Trophoblast cell (in vitro differentiated cells and primary cell): ENCODE results near the gene DIP2B.

Experiments used
- DNase-seq, 2 donors: peaks; one replicate each; pipeline ENCODE4 v3.0.0-alpha.2; 2016
- H2AFZ ChIP-seq: 2 replicates; pipeline ENCODE4 v1.6.1; 2013; ENCODE audit warnings: low read length, moderate library complexity, mild to moderate bottlenecking; ENCODE audit not compliant: insufficient read depth, poor library complexity
- H2AK5ac ChIP-seq: 2 replicates; pipeline ENCODE4 v1.6.1; 2013; ENCODE audit warnings: mild to moderate bottlenecking, low read length
- H2BK120ac ChIP-seq: 2 replicates; pipeline ENCODE4 v1.6.1; 2013; ENCODE audit warnings: low read length, mild to moderate bottlenecking, moderate library complexity; ENCODE audit not compliant: insufficient read depth, poor library complexity
- H2BK12ac ChIP-seq: 2 replicates; pipeline ENCODE4 v1.6.1; 2013; ENCODE audit warnings: mild to moderate bottlenecking, low read length, moderate library complexity
- H2BK5ac ChIP-seq: 2 replicates; pipeline ENCODE4 v1.6.1; 2013; ENCODE audit warnings: low read length, low read depth, moderate library complexity, mild to moderate bottlenecking; ENCODE audit not compliant: poor library complexity
- H3K14ac ChIP-seq: 2 replicates; pipeline ENCODE4 v1.6.1; 2013; ENCODE audit warnings: mild to moderate bottlenecking, low read length
- H3K18ac ChIP-seq: 2 replicates; pipeline ENCODE4 v1.6.1; 2013; ENCODE audit warnings: mild to moderate bottlenecking, low read length
- H3K23ac ChIP-seq: 2 replicates; pipeline ENCODE4 v1.6.1; 2013; ENCODE audit warnings: low read length
- H3K27ac ChIP-seq: 2 replicates; pipeline ENCODE4 v1.5.1; 2013; ENCODE audit warnings: low read depth, mild to moderate bottlenecking, inconsistent platforms, low read length, moderate library complexity
- H3K27me3 ChIP-seq: 2 replicates; pipeline ENCODE4 v1.6.1; 2013; ENCODE audit warnings: inconsistent platforms, mild to moderate bottlenecking, low read length, moderate library complexity; ENCODE audit not compliant: insufficient read depth
- H3K36me3 ChIP-seq, 2 experiments: 1 replicate in 1 of 2; 2 replicates in 1 of 2; pipeline ENCODE4 v1.6.1; 2013; ENCODE audit warnings: low read length in 2 of 2, mild to moderate bottlenecking in 2 of 2, moderate library complexity in 1 of 2; ENCODE audit not compliant: insufficient read depth in 2 of 2, control insufficient read depth in 1 of 2
- H3K4ac ChIP-seq: 2 replicates; pipeline ENCODE4 v1.6.1; 2013; ENCODE audit warnings: low read depth, mild to moderate bottlenecking, low read length, moderate library complexity
- H3K4me1 ChIP-seq, 2 experiments: 1 replicate in 1 of 2; 2 replicates in 1 of 2; pipeline ENCODE4 v1.6.1; 2013; ENCODE audit warnings: low read length in 2 of 2, mild to moderate bottlenecking in 2 of 2, moderate library complexity in 1 of 2; ENCODE audit not compliant: insufficient read depth in 2 of 2, control insufficient read depth in 1 of 2
- H3K4me2 ChIP-seq: 2 replicates; pipeline ENCODE4 v1.6.1; 2013; ENCODE audit warnings: inconsistent platforms, mild to moderate bottlenecking, low read length, moderate library complexity
- H3K4me3 ChIP-seq: 2 replicates; pipeline ENCODE4 v1.5.1; 2013; ENCODE audit warnings: mild to moderate bottlenecking, low read depth, low read length, inconsistent platforms
- H3K79me1 ChIP-seq: one replicate; pipeline ENCODE4 v1.6.1; 2013; ENCODE audit warnings: low read length
- H3K79me2 ChIP-seq: 2 replicates; pipeline ENCODE4 v1.6.1; 2013; ENCODE audit warnings: low read length, mild to moderate bottlenecking; ENCODE audit not compliant: control insufficient read depth, insufficient read depth, poor library complexity
- H3K9ac ChIP-seq: 2 replicates; pipeline ENCODE4 v1.6.1; 2013; ENCODE audit warnings: mild to moderate bottlenecking, low read length
- H3K9me3 ChIP-seq: 2 replicates; pipeline ENCODE4 v1.6.1; 2013; ENCODE audit warnings: low read depth, mild to moderate bottlenecking, control low read depth, inconsistent platforms, low read length; ENCODE audit not compliant: insufficient read depth
- H4K12ac ChIP-seq: 2 replicates; pipeline ENCODE4 v1.6.1; 2013; ENCODE audit warnings: low read depth, mild to moderate bottlenecking, low read length, moderate library complexity
- H4K8ac ChIP-seq: 2 replicates; pipeline ENCODE4 v1.6.1; 2013; ENCODE audit warnings: low read depth, mild to moderate bottlenecking, low read length, moderate library complexity
- H4K91ac ChIP-seq: one replicate; pipeline ENCODE4 v1.6.1; 2013; ENCODE audit warnings: low read depth, mild to moderate bottlenecking, low read length, moderate library complexity
- WGBS: extraction: QIAGEN DNeasy Blood & Tissue Kit; methylation state at CpG from one replicate; pipeline ENCODE4 v1.1.7; 2013; ENCODE audit warnings: missing lambda C conversion rate; ENCODE audit not compliant: insufficient read length, insufficient coverage; ENCODE audit errors: extremely low coverage; 5-methylcytosine and 5-hydroxymethylcytosine counted together

DIP2B gene

DNA sequence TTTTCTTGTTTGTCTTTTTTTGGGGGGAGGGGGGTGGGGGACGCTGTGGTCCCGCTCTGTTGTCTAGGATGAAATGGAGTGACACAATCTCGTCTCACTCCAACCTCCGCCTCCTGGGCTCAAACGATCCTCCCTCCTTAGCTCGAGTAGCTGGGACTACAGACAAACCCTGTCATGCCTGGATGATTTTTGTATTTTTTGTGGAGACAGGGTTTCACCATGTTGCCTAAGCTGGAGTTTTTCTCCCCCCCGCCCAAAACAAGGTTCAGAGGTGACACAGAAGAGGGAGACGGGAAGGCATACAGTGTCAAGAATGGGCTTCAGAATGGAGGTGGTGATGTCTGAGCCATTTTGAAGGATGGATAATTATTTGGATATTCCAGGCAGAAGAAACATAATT lies 142.2 kb downstream of the DIP2B start:
- Histone ChIP-seq H3K4me3 (no peak overlapping the region), H3K27ac (peak overlapping the region; percentile 67), H2BK120ac (no peak overlapping the region), H3K27me3 (no peaks in the 10 kb centered on the region), H3K4ac (no peak overlapping the region), H2AFZ (no peak overlapping the region), H3K79me1 (peaks cover 3% of the 10 kb centered on the region), H4K91ac (peak overlapping the region; percentile 49), H2BK12ac (peak overlapping the region; percentile 38), H3K9ac (no peak overlapping the region), H2BK5ac (peak overlapping the region; percentile 46), H4K8ac (peak overlapping the region; percentile 13), H3K18ac (peak overlapping the region; percentile 71), H3K14ac (peak overlapping the region; percentile 57), H3K36me3 (peaks cover 0 to 3% of the 10 kb centered on the region in 2 experiments), H3K23ac (no peak overlapping the region), H3K9me3 (no peaks in the 10 kb centered on the region), H3K4me1 (peaks cover 10 to 16% of the 10 kb centered on the region in 2 experiments), H3K79me2 (no peaks in the 10 kb centered on the region), H4K12ac (no peak overlapping the region), H2AK5ac (no peak overlapping the region), H3K4me2 (no peak overlapping the region)
- DNase-seq: no peak
- no CpG with 5 or more reads among the region's 8 CpGs for WGBS

DNA sequence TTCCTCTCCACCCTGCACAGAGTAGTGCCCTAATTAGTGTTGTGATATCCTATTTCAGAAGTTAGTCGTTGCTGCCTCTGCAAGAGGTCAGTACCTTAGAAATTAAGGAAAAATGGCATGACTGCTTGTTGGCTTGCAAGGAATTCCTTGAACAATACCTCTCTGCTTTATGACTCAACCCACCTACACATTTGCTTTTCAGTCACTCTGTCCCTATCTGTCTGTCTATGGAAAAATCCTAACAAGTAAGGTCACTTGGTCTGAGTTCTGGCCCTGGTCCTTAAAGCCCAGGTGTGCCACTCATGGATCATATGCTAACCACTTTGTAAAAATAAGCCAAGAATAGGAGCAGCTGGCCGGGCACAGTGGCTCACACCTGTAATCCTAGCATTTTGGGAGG lies 142.7 kb downstream of the DIP2B start:
- Histone ChIP-seq H3K79me1 (peaks cover 3% of the 10 kb centered on the region), H2BK120ac (peak overlapping the region; percentile 39), H3K4ac (no peak overlapping the region), H3K27me3 (no peaks in the 10 kb centered on the region), H3K4me2 (no peak overlapping the region), H3K36me3 (peaks cover 0 to 3% of the 10 kb centered on the region in 2 experiments), H4K8ac (no peak overlapping the region), H3K4me1 (peaks cover 7 to 16% of the 10 kb centered on the region in 2 experiments), H2AFZ (no peak overlapping the region), H3K79me2 (no peaks in the 10 kb centered on the region), H3K4me3 (no peak overlapping the region), H3K14ac (no peak overlapping the region), H2AK5ac (no peak overlapping the region), H3K9ac (no peak overlapping the region), H3K9me3 (no peaks in the 10 kb centered on the region), H3K18ac (no peak overlapping the region), H2BK5ac (no peak overlapping the region), H3K23ac (no peak overlapping the region), H4K91ac (no peak overlapping the region), H2BK12ac (no peak overlapping the region), H4K12ac (no peak overlapping the region), H3K27ac (peak overlapping the region; percentile 67)
- no CpG with 5 or more reads among the region's 2 CpGs for WGBS
- DNase-seq: peak; percentile 2 to 77

DNA sequence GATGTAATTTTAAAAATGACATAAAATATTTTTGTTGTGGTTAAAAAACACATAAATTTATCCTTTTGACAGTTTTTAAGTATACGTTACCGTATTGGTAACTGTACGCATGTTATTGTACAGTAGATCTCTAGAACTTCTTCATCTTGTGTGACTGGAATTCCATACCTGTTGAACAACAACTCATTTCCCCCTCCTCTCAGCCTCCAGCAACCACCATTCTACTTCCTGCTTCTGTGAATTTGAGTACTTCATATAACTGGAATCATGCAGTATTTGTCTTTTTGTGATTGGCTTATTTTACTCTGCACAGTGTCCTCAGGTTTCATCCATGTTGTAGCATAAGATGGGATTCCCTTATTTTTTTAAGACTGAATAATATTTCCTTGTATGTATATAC lies 145.5 kb downstream of the DIP2B start:
- H3K9me3 ChIP-seq: no peaks in the 10 kb centered on the region
- no peaks in the 10 kb centered on the region for H3K79me2 ChIP-seq
- H3K27ac ChIP-seq: no peak overlapping the region
- no peak overlapping the region for H3K4ac ChIP-seq
- no peak overlapping the region for H3K18ac ChIP-seq
- no peak overlapping the region for H2BK5ac ChIP-seq
- H3K9ac ChIP-seq: no peak overlapping the region
- no peak overlapping the region for H2BK120ac ChIP-seq
- no peak overlapping the region for H4K8ac ChIP-seq
- no peak overlapping the region for H4K91ac ChIP-seq
- no peak overlapping the region for H3K4me3 ChIP-seq
- H3K14ac ChIP-seq: no peak overlapping the region
- no peak for DNase-seq
- no peak overlapping the region for H3K4me2 ChIP-seq
- H2BK12ac ChIP-seq: no peak overlapping the region
- no peaks in the 10 kb centered on the region for H3K27me3 ChIP-seq
- no CpG with 5 or more reads among the region's 3 CpGs for WGBS
- no peaks in the 10 kb centered on the region for H3K36me3 ChIP-seq
- no peak overlapping the region for H4K12ac ChIP-seq
- no peak overlapping the region for H3K23ac ChIP-seq
- no peak overlapping the region for H2AFZ ChIP-seq
- peaks cover 7 to 12% of the 10 kb centered on the region in 2 experiments for H3K4me1 ChIP-seq
- peaks cover 3% of the 10 kb centered on the region for H3K79me1 ChIP-seq
- H2AK5ac ChIP-seq: no peak overlapping the region

DNA sequence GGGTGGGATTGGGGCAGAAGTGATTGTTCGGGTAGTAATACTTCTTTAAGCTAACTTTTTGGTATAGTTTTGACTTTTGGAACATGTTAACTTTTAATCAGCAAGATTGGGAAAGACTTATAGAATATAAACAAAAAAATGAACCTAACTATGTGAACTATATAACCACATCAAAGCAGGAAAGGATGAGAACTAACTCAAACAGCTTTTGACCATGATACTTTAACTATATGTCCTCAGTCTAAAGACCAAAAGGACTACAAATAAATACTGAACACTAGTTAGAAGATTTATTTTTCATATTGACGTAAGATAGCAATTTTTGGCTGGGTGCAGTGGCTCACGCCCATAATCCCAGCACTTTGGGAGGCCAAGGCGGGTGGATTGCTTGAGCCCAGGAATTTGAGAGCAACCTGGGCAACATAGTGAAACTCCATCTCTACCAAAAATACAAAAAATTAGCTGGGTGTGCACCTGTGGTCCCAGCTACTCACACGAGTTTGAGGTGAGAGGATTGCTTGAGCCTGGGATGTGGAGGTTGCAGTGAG lies 150.7 kb downstream of the DIP2B start:
- no peak overlapping the region for H2BK5ac ChIP-seq
- H4K12ac ChIP-seq: no peak overlapping the region
- H3K79me2 ChIP-seq: no peaks in the 10 kb centered on the region
- H3K14ac ChIP-seq: no peak overlapping the region
- no CpG with 5 or more reads among the region's 5 CpGs for WGBS
- no peaks in the 10 kb centered on the region for H3K27me3 ChIP-seq
- H3K9ac ChIP-seq: no peak overlapping the region
- no peak overlapping the region for H3K23ac ChIP-seq
- no peak overlapping the region for H2BK12ac ChIP-seq
- H4K91ac ChIP-seq: no peak overlapping the region
- no peaks in the 10 kb centered on the region for H3K9me3 ChIP-seq
- no peak for DNase-seq
- H3K18ac ChIP-seq: no peak overlapping the region
- H3K27ac ChIP-seq: no peak overlapping the region
- no peak overlapping the region for H2AK5ac ChIP-seq
- H3K79me1 ChIP-seq: no peaks in the 10 kb centered on the region
- no peak overlapping the region for H2BK120ac ChIP-seq
- H3K4me1 ChIP-seq: no peaks in the 10 kb centered on the region
- no peak overlapping the region for H3K4ac ChIP-seq
- peaks cover 0 to 2% of the 10 kb centered on the region in 2 experiments for H3K36me3 ChIP-seq
- H3K4me3 ChIP-seq: no peak overlapping the region
- H2AFZ ChIP-seq: no peak overlapping the region
- no peak overlapping the region for H3K4me2 ChIP-seq
- no peak overlapping the region for H4K8ac ChIP-seq
